MCF 10A (cell line): ENCODE results near the gene TGFBR3. TPM values are rescaled to one million over a fixed set of nuclear protein-coding genes. Genes with fewer than 3 reads are reported as not detected.

ENCODE experiments used
- BruUV-seq: library from RNA; stranded (reverse); fragments of 400-500 nt; replicated peaks from 2 replicates; lab custom pipeline; 2021; lab: Mats Ljungman, UMichigan
- CTCF ChIA-PET: fragments of 300-600 bp; sonication (Branson Sonifier 250); formaldehyde crosslinking; extraction: SDS; loops from one replicate; lab custom pipeline; 2021; ENCODE audit warnings: antibody characterized with exemption, inconsistent platforms; lab: Yijun Ruan, JAX
- POLR2A ChIA-PET: fragments of 300-600, 350-650 bp; sonication (Branson Sonifier 250); formaldehyde crosslinking; extraction: SDS; loops from one replicate; lab custom pipeline; 2020; ENCODE audit warnings: antibody characterized with exemption, inconsistent platforms; lab: Yijun Ruan, JAX
- DNase-seq: peaks from one replicate; pipeline ENCODE4 v3.0.0-alpha.2; 2018; ENCODE audit not compliant: unreplicated experiment
- H3K27ac Mint-ChIP-seq: one replicate; pipeline ENCODE4 v1.8.0; 2022; ENCODE audit warnings: mild to moderate bottlenecking, low read depth, mixed read lengths; ENCODE audit not compliant: unreplicated experiment
- H3K27me3 Mint-ChIP-seq: one replicate; pipeline ENCODE4 v1.8.0; 2022; ENCODE audit warnings: mixed read lengths; ENCODE audit not compliant: insufficient read depth, unreplicated experiment
- H3K36me3 Mint-ChIP-seq: one replicate; pipeline ENCODE4 v1.8.0; 2022; ENCODE audit warnings: mild to moderate bottlenecking, moderate library complexity, mixed read lengths; ENCODE audit not compliant: insufficient read depth, unreplicated experiment
- H3K4me1 Mint-ChIP-seq: one replicate; pipeline ENCODE4 v1.8.0; 2022; ENCODE audit warnings: mixed read lengths; ENCODE audit not compliant: insufficient read depth, unreplicated experiment
- H3K4me3 Mint-ChIP-seq: one replicate; pipeline ENCODE4 v1.8.0; 2022; ENCODE audit warnings: mild to moderate bottlenecking, moderate library complexity, mixed read lengths; ENCODE audit not compliant: unreplicated experiment
- H3K9me3 Mint-ChIP-seq: one replicate; pipeline ENCODE4 v1.8.0; 2022; ENCODE audit warnings: mixed read lengths; ENCODE audit not compliant: unreplicated experiment
- intact Hi-C: fragments of 100-400 bp; cut with micrococcal nuclease; formaldehyde crosslinking; loops from 2 replicates; pipeline ENCODE4 v1.14.1; 2022
- total RNA-seq: library from RNA; stranded (reverse); gene quantifications from 2 replicates; pipeline ENCODE4 v1.2.3, GENCODE V29; 2022
- TF ChIP-seq, protein P1 (sequence below): fragments of 200-600 bp; IDR thresholded peaks from one replicate; pipeline ENCODE4 v1.8.0; 2022; ENCODE audit warnings: antibody characterized with exemption, mild to moderate bottlenecking; ENCODE audit not compliant: unreplicated experiment

Gene TGFBR3
- total RNA-seq, 1 experiment from 2014 or later, result 12.0 TPM

DNA sequence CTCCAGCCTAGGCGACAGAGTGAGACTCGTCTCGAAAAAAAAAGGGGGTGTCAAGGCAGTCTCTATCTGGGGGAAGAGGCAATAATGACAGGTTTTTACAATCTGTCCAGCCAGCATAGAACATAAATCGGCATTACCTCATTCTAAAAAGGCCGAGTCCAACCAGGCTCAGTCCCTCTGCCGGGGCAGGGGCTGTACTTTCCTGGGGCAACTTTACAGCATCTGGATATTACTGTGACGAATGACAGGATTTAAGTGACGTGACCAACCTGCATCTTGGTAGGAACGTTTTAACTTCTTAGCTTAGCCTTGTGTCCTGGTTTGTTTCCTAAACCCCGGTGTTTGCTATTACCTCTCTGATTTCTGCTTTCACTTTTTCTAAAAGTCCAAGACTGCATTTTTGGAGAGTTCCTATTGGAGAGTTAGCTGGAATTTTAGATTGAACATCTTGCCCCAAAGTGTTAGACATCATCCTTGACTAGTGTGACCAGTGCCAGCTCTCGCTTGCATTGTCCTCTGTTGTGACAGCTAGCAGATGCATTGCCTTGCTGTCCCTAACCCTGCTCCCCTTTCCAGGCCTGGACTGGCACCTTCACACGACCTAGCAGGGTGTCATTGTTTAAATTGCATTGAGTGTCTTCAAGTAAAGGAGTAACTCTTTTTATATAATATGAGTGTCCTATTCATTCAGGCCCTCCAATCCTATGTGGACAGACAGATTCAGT is 96.5 kb downstream of the TGFBR3 start:
- no peaks in the 10 kb centered on the region for H3K27me3 Mint-ChIP-seq
- peaks cover under 1% of the 10 kb centered on the region for H3K9me3 Mint-ChIP-seq
- H3K4me3 Mint-ChIP-seq, result no peak overlapping the region
- H3K4me1 Mint-ChIP-seq, result peaks cover 19% of the 10 kb centered on the region
- TF ChIP-seq, protein P1, sequence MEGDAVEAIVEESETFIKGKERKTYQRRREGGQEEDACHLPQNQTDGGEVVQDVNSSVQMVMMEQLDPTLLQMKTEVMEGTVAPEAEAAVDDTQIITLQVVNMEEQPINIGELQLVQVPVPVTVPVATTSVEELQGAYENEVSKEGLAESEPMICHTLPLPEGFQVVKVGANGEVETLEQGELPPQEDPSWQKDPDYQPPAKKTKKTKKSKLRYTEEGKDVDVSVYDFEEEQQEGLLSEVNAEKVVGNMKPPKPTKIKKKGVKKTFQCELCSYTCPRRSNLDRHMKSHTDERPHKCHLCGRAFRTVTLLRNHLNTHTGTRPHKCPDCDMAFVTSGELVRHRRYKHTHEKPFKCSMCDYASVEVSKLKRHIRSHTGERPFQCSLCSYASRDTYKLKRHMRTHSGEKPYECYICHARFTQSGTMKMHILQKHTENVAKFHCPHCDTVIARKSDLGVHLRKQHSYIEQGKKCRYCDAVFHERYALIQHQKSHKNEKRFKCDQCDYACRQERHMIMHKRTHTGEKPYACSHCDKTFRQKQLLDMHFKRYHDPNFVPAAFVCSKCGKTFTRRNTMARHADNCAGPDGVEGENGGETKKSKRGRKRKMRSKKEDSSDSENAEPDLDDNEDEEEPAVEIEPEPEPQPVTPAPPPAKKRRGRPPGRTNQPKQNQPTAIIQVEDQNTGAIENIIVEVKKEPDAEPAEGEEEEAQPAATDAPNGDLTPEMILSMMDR, result no peak
- CTCF ChIA-PET, result interaction anchor here (1.0 kb wide), 1 partner anchor 60 kb away, joined by 3 read pairs; no protein-coding TSS in a partner anchor
- no peak overlapping the region for H3K27ac Mint-ChIP-seq
- intact Hi-C loops, result no loop called here
- POLR2A ChIA-PET, result interaction anchor here (1.1 to 1.5 kb wide), 2 partner anchors 8 to 31 kb away, joined by 3 to 5 read pairs; no protein-coding TSS in a partner anchor
- peaks cover 44% of the 10 kb centered on the region for H3K36me3 Mint-ChIP-seq
- DNase-seq, result no peak
- no TSS peak for BruUV-seq

DNA sequence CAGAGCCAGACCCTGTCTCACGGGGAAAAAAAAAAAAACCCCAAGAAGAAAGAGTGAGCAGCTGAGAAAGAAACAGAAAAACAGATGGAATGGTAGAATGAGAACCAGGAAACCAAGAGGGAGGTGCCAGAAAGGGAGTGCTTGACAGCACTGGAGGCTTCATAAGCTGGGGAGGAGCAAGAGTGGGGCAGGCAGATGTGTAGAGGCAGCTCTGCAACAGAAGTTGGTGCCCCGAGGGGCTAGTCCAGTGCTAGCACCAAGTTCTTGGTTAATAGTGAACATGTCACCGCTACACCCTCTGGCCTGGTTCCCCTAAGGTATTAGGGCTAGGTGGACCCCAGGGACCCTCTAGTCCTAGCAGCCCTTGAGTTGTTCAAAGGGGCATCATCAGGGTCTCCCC is 98.0 kb downstream of the TGFBR3 start:
- CTCF ChIA-PET, result interaction anchor here (0.5 to 1.1 kb wide), 9 partner anchors 8 to 231 kb away, joined by 3 to 4 read pairs (median 3); no protein-coding TSS in a partner anchor
- no peak overlapping the region for H3K27ac Mint-ChIP-seq
- no TSS peak for BruUV-seq
- H3K9me3 Mint-ChIP-seq, result no peaks in the 10 kb centered on the region
- TF ChIP-seq, protein P1, result no peak
- H3K27me3 Mint-ChIP-seq, result no peaks in the 10 kb centered on the region
- DNase-seq, result no peak
- POLR2A ChIA-PET, result interaction anchor here (1.0 to 1.5 kb wide), 2 partner anchors 30 to 96 kb away, joined by 3 read pairs; no protein-coding TSS in a partner anchor
- no peak overlapping the region for H3K4me3 Mint-ChIP-seq
- H3K36me3 Mint-ChIP-seq, result peaks cover 40% of the 10 kb centered on the region
- peaks cover 16% of the 10 kb centered on the region for H3K4me1 Mint-ChIP-seq
- intact Hi-C loops, result no loop called here

DNA sequence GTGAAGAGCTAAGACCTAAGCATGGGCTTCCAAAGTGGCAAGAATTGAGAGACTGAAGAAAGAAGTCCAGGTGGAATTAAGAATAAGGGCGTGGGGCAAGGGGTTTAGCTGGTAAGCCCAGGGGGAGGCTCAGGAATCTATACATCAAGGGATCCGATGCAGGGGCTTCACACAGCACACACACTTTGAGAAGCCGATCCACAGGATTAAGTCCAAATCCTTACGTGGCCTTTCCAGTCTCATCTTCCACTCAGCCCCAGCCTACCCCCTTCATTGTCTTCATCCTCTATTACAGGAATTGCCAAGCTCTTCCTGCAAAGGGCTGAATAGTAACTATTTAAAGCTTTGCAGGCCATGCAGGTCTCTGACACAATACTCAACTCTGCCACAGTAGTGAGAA is 101.3 kb downstream of the TGFBR3 start:
- no peak for DNase-seq
- intact Hi-C loops, result no loop called here
- Mint-ChIP-seq H3K4me3 (no peak overlapping the region), H3K9me3 (no peaks in the 10 kb centered on the region), H3K4me1 (peaks cover 14% of the 10 kb centered on the region), H3K27ac (no peak overlapping the region), H3K27me3 (no peaks in the 10 kb centered on the region), H3K36me3 (peaks cover 42% of the 10 kb centered on the region)
- TF ChIP-seq, protein P1, result no peak
- ChIA-PET CTCF (interaction anchor here (0.6 to 1.1 kb wide), 2 partner anchors 254 to 283 kb away, joined by 3 to 4 read pairs; no protein-coding TSS in a partner anchor), POLR2A (interaction anchor here (1.6 kb wide), 1 partner anchor 13 kb away, joined by 7 read pairs; no protein-coding TSS in a partner anchor)
- no TSS peak for BruUV-seq

DNA sequence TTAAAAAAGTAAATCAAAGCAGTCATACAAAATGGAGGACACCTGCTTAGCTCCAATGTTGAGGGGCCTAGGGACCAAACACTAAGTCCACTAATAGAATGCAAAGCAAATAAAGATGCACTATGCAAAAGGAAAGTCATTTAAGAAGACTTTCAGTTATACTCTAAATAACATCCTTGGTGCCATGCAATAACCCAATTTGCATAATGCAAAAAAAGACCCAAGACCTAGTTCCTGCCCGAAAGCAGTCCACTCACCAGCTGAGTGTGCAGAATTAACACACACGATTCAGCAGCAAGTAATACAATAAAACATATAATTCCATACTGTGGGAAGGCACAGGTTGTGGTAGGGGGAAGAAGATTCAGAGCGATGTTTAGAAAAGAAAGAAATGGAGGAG is 101.8 kb downstream of the TGFBR3 start:
- POLR2A ChIA-PET, result interaction anchor here (0.9 to 1.6 kb wide), 2 partner anchors 13 to 31 kb away, joined by 3 to 7 read pairs; no protein-coding TSS in a partner anchor
- no peak overlapping the region for H3K4me3 Mint-ChIP-seq
- BruUV-seq, result no TSS peak
- CTCF ChIA-PET, result interaction anchor here (1.1 kb wide), 1 partner anchor 254 kb away, joined by 4 read pairs; no protein-coding TSS in a partner anchor
- no peaks in the 10 kb centered on the region for H3K9me3 Mint-ChIP-seq
- TF ChIP-seq, protein P1, result no peak
- DNase-seq, result no peak
- intact Hi-C loops, result no loop called here
- no peaks in the 10 kb centered on the region for H3K27me3 Mint-ChIP-seq
- H3K27ac Mint-ChIP-seq, result no peak overlapping the region
- H3K36me3 Mint-ChIP-seq, result peaks cover 40% of the 10 kb centered on the region
- H3K4me1 Mint-ChIP-seq, result peaks cover 14% of the 10 kb centered on the region
